ENCODE measurements around the gene CACNA2D1. TPM values are rescaled to one million over a fixed set of nuclear protein-coding genes. Genes with fewer than 3 reads are reported as not detected.
A peak's percentile ranks its signal among the peaks of the same experiment; 100 is the strongest.

CACNA2D1 gene
- polyA plus RNA-seq, 2 of the 4 experiments (the other 2 are of a cell fraction) = 18.0 to 32.9 TPM

- ATAC-seq (no peak), FAIRE-seq (no peak), DNase-seq (ENCODE audit: low read depth in 1 of 2, low spot score in 1 of 2) (no peak)
- WGBS (ENCODE audit: missing lambda C conversion rate) = 91% methylated on average over 12 of the region's 13 CpGs
- ChIA-PET POLR2A (no interaction called here), CTCF (interaction anchor here (0.9 to 1.2 kb wide), 2 partner anchors 12 to 18 kb away, joined by 3 read pairs; no protein-coding TSS in a partner anchor)
- peaks cover 8% of the 10 kb centered on the region; the same call in 2 of the 3 replicates for H3K4me1 ChIP-seq
- no peaks in the 10 kb centered on the region for H3K9me3 ChIP-seq
- TF ChIP-seq ZSCAN20 (CRISPR knock-in tag; IDR thresholded peaks at IDR 0.05) (no peak), CBX2 (IDR thresholded peaks at IDR 0.05; ENCODE audit: borderline replicate concordance, low read depth) (no peak), MYC (IDR thresholded peaks at IDR 0.05; ENCODE audit: borderline replicate concordance, low read length) (no peak), FOSL2 (IDR thresholded peaks at IDR 0.05) (no peak), FOSL2 (CRISPR knock-in tag; IDR thresholded peaks at IDR 0.05) (no peak), RFX5 (IDR thresholded peaks at IDR 0.05) (no peak), USF2 (IDR thresholded peaks at IDR 0.05) (no peak)
- no peak overlapping the region for H3K27ac ChIP-seq
- H3K4me2 ChIP-seq = no peak overlapping the region
- H3K4me3 ChIP-seq = no peak overlapping the region
These were observed 241.5 kb downstream of the CACNA2D1 start for GRCh38 chr7:82202107-82202506.

- TF ChIP-seq MAFK (IDR thresholded peaks at IDR 0.05; ENCODE audit: partially characterized antibody) (no peak), BCL3 (IDR thresholded peaks at IDR 0.05) (no peak), USF2 (IDR thresholded peaks at IDR 0.05) (no peak), ATOH8 (CRISPR knock-in tag; IDR thresholded peaks at IDR 0.05; ENCODE audit: low read depth) (no peak), PBX3 (IDR thresholded peaks at IDR 0.05) (no peak), EHF (CRISPR knock-in tag; IDR thresholded peaks at IDR 0.05) (no peak), ESRRA (IDR thresholded peaks at IDR 0.05; ENCODE audit: borderline replicate concordance, low read length) (no peak), E2F6 (IDR thresholded peaks at IDR 0.05; ENCODE audit: borderline replicate concordance, low read depth) (no peak), POLR2A (IDR thresholded peaks at IDR 0.05; ENCODE audit: low read length) (no peak), CBX2 (IDR thresholded peaks at IDR 0.05; ENCODE audit: borderline replicate concordance, low read depth) (no peak)
- H3K4me2 ChIP-seq = no peak overlapping the region
- ATAC-seq (no peak), FAIRE-seq (no peak), DNase-seq (ENCODE audit: low read depth in 1 of 2, low spot score in 1 of 2) (no peak)
- CTCF ChIA-PET = interaction anchor here (0.5 kb wide), 1 partner anchor 18 kb away, joined by 3 read pairs; no protein-coding TSS in a partner anchor
- POLR2A ChIA-PET = no interaction called here
- 90% methylated on average over 2 of the region's 2 CpGs for WGBS (ENCODE audit: missing lambda C conversion rate)
- H3K27ac ChIP-seq = no peak overlapping the region
- no peaks in the 10 kb centered on the region for H3K9me3 ChIP-seq
- peaks cover 8% of the 10 kb centered on the region; the same call in 2 of the 3 replicates for H3K4me1 ChIP-seq
- H3K4me3 ChIP-seq = no peak overlapping the region
These were observed 243.0 kb downstream of the CACNA2D1 start for GRCh38 chr7:82200601-82201000.

- FAIRE-seq (no peak), ATAC-seq (0 out of 6 replicates have a peak, but pooled peaks have one; percentile 39 to 40), DNase-seq (ENCODE audit: low read depth in 1 of 2, low spot score in 1 of 2) (peak in 1 of 2 experiments; percentile 13)
- Histone ChIP-seq H3K4me1 (peaks cover 11% of the 10 kb centered on the region; the same call in 2 of the 3 replicates), H3K4me2 (peak overlapping the region; percentile 30; the same call in 2 of the 3 replicates), H3K4me3 (no peak overlapping the region), H3K27ac (no peak overlapping the region), H3K9me3 (no peaks in the 10 kb centered on the region)
- WGBS (ENCODE audit: missing lambda C conversion rate) = 30% methylated on average over 3 of the region's 3 CpGs
- ChIA-PET CTCF (no interaction called here), POLR2A (no interaction called here)
- TF ChIP-seq FOSL2 (IDR thresholded peaks at IDR 0.05) (no peak), FOSL2 (CRISPR knock-in tag; IDR thresholded peaks at IDR 0.05) (0 out of 2 replicates have a peak, but pooled peaks have one; percentile 14), NPAS2 (CRISPR knock-in tag; IDR thresholded peaks at IDR 0.05; ENCODE audit: borderline replicate concordance) (no peak)
These were observed 249.4 kb downstream of the CACNA2D1 start for GRCh38 chr7:82194016-82194643.
